Left cardiac atrium (tissue), 2 donors: Measurements from ENCODE around the gene ITGAV. TPM values are rescaled to one million over a fixed set of nuclear protein-coding genes. Genes with fewer than 3 reads are reported as not detected.

Source experiments
- total RNA-seq, 2 donors: library from RNA; stranded (reverse); fragmentation: NEBNext Ultra II Directional; extraction: Animal tissue kit (Norgen Biotek cat#: 25700); gene quantifications; one replicate each; pipeline ENCODE4 v1.2.1, GENCODE V29; 2021
- donor health status: DM: no; HTN: yes; CAD: no; lungs with severe emphysema.
- donor health status: DM: yes; HTN: yes; CAD: no.

The ITGAV gene
- total RNA-seq, 2 donors from 2014 or later, result 83.3 to 140 TPM

Other genes with a start within 250 kb of the ITGAV start
- 10 to 100 TPM; 30.2 to 43.3 TPM for gene ZC3H15, start 103.8 kb upstream of the ITGAV start, total RNA-seq
- 1 to 10 TPM; 2.7 to 3.7 TPM for gene FAM171B, start 104.0 kb downstream of the ITGAV start, total RNA-seq